GM12878 (cell line): ENCODE data around the gene ADPRS. TPM values are rescaled to one million over a fixed set of nuclear protein-coding genes. Genes with fewer than 3 reads are reported as not detected.

ENCODE experiments used
- E2F8 ChIP-seq: fragments of 450-650 bp; IDR thresholded peaks from 2 replicates; pipeline ENCODE4 v1.6.1; 2018; ENCODE audit warnings: mild to moderate bottlenecking, low read depth, moderate library complexity; ENCODE audit not compliant: partially characterized antibody
- FOS ChIP-seq: IDR thresholded peaks from 3 replicates; pipeline ENCODE4 v1.6.1; 2011; ENCODE audit warnings: borderline replicate concordance; ENCODE audit not compliant: insufficient read length; ENCODE audit errors: extremely low read depth
- KAT2A ChIP-seq: conservative IDR thresholded peaks from 2 replicates; pipeline ENCODE4 v1.6.1; 2011; ENCODE audit warnings: low read depth, low read length; ENCODE audit not compliant: control insufficient read depth
- MTA2 ChIP-seq: fragments of 450-650 bp; IDR thresholded peaks from 2 replicates; pipeline ENCODE4 v1.6.1; 2016; ENCODE audit warnings: low read depth, mild to moderate bottlenecking, moderate library complexity
- RB1 ChIP-seq: fragments of 450-650 bp; formaldehyde crosslinking; IDR thresholded peaks from 2 replicates; pipeline ENCODE4 v1.6.1; 2017; ENCODE audit warnings: mild to moderate bottlenecking, borderline replicate concordance
- REST ChIP-seq: IDR thresholded peaks from 2 replicates; pipeline ENCODE4 v1.6.1; 2012; ENCODE audit warnings: mild to moderate bottlenecking, low read depth, low read length
- ZZZ3 ChIP-seq: IDR thresholded peaks from 2 replicates; pipeline ENCODE4 v1.6.1; 2011; ENCODE audit warnings: low read depth; ENCODE audit not compliant: control insufficient read depth, insufficient read length
- polyA plus RNA-seq, 11 experiments: library from polyadenylated mRNA; depleted of rRNA in 4 of 11; unstranded in 6 of 11; stranded (reverse) in 5 of 11; fragments of >200 nt; fragmentation: Nextera tagmentation in 4 of 11; fragmentation: Illumina TruSeq in 1 of 11; extraction: Ambion mirVana in 4 of 11; extraction: Trizol in 1 of 11; gene quantifications; 1 replicate in 1 of 11; 2 replicates in 10 of 11; pipeline versions ENCODE4 v1.2.1 to v1.2.3, GENCODE V29; 2011 to 2016; ENCODE audit warnings: inconsistent platforms in 2 of 11, missing spikeins in 2 of 11, low read depth in 1 of 11
- total RNA-seq, 4 experiments: library from RNA; depleted of rRNA in 3 of 4; stranded (reverse); fragments of >200 nt in 3 of 4; fragmentation: Illumina TruSeq in 1 of 4; extraction: Trizol in 1 of 4; gene quantifications; 2 replicates each; pipeline versions ENCODE4 v1.2.1 to v1.2.3, GENCODE V29; 2013 to 2021
- TF ChIP-seq, protein P1 (sequence below): fragments of 450-650 bp; IDR thresholded peaks from 2 replicates; pipeline ENCODE4 v1.6.1; 2017; ENCODE audit warnings: mild to moderate bottlenecking
- TF ChIP-seq, protein P2 (sequence below): IDR thresholded peaks from 2 replicates; pipeline ENCODE4 v1.6.1; 2011; ENCODE audit warnings: low read depth, low read length, improper control_type of control experiment, borderline replicate concordance

ADPRS gene
- total and polyA plus RNA-seq, 10 of the 15 experiments (the other 5 are each of a cell fraction or from before 2014, with no cell fraction given) = 7.6 to 57.6 (median 39.1) TPM

- TF ChIP-seq REST = no peak
- no peak for TF ChIP-seq RB1
- TF ChIP-seq MTA2 = no peak
- no peak for TF ChIP-seq E2F8
- TF ChIP-seq, protein P1, sequence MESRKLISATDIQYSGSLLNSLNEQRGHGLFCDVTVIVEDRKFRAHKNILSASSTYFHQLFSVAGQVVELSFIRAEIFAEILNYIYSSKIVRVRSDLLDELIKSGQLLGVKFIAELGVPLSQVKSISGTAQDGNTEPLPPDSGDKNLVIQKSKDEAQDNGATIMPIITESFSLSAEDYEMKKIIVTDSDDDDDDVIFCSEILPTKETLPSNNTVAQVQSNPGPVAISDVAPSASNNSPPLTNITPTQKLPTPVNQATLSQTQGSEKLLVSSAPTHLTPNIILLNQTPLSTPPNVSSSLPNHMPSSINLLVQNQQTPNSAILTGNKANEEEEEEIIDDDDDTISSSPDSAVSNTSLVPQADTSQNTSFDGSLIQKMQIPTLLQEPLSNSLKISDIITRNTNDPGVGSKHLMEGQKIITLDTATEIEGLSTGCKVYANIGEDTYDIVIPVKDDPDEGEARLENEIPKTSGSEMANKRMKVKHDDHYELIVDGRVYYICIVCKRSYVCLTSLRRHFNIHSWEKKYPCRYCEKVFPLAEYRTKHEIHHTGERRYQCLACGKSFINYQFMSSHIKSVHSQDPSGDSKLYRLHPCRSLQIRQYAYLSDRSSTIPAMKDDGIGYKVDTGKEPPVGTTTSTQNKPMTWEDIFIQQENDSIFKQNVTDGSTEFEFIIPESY = no peak
- no peak for TF ChIP-seq FOS
- TF ChIP-seq ZZZ3 = no peak
- no peak for TF ChIP-seq KAT2A
- TF ChIP-seq, protein P2, sequence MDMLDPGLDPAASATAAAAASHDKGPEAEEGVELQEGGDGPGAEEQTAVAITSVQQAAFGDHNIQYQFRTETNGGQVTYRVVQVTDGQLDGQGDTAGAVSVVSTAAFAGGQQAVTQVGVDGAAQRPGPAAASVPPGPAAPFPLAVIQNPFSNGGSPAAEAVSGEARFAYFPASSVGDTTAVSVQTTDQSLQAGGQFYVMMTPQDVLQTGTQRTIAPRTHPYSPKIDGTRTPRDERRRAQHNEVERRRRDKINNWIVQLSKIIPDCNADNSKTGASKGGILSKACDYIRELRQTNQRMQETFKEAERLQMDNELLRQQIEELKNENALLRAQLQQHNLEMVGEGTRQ = no peak
Observed at GRCh38 chr1:36062315-36062714, 26.4 kb upstream of the ADPRS start (continued).
